Stimulated activated memory B cell treated with anti-CD40 and anti-IgM and Interleukin-4, amounts not matched to agents 10 μg/mL and 1 μg/mL and 100 μg/mL, for 72 hours (primary cell): ENCODE results near the gene SERINC2.
"Not testable (repeated sequence)": the region's sequence is repeated elsewhere in the genome, so short reads cannot be mapped to it uniquely, and the experiment has no call there.

Experiments
- ATAC-seq: fragments of 150-1000 bp; cut with Tn5 transposase; 2 replicates; pipeline ENCODE4 v1.10.0; 2021
- H3K27ac Mint-ChIP-seq: one replicate; pipeline ENCODE4 v1.8.0; 2022; ENCODE audit warnings: mild to moderate bottlenecking, mixed read lengths
- H3K27me3 Mint-ChIP-seq: one replicate; pipeline ENCODE4 v1.8.0; 2022; ENCODE audit warnings: mixed read lengths
- H3K36me3 Mint-ChIP-seq: one replicate; pipeline ENCODE4 v1.8.0; 2022; ENCODE audit warnings: mixed read lengths
- H3K4me1 Mint-ChIP-seq: one replicate; pipeline ENCODE4 v1.8.0; 2022; ENCODE audit warnings: mixed read lengths
- H3K4me3 Mint-ChIP-seq: one replicate; pipeline ENCODE4 v1.8.0; 2022; ENCODE audit warnings: mild to moderate bottlenecking, moderate library complexity, mixed read lengths
- H3K9me3 Mint-ChIP-seq: one replicate; pipeline ENCODE4 v1.8.0; 2022; ENCODE audit warnings: mixed read lengths

Gene SERINC2

DNA sequence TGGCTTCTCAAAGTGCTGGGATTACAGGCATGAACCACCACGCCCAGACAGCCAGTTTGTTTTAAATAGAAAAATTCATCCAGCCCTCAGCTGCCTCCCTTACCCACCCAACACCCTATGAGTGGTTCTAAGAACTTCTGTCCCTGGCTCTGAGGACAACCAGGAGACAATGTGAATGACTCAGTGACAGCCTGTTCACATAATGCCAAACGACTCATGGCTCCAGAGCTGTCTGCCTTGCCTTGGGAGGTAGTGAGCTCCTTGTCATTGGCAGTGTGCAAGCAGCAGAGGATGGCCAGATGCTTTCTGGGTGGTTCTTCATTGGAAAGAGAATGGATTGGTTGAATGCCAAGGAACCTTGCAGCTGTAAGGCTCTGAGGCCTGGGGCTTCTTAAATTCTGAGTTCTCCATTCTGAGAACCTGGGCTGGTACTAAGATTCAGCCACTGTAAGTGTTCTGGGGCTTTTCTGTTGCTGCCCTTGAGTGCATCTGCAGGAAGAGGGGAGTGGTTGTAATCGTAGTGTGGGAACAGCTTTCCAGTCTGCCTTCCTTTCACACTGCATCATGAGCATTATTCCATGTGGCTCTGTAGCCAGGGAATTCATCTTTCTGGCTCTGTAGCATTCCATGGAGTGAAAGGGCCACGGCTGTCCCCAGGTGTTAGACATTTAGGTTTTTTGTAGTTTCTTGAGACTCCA lies 5.8 kb downstream of the SERINC2 start:
- ATAC-seq: no peak
- H3K27me3 Mint-ChIP-seq: peaks cover 42% of the 10 kb centered on the region

DNA sequence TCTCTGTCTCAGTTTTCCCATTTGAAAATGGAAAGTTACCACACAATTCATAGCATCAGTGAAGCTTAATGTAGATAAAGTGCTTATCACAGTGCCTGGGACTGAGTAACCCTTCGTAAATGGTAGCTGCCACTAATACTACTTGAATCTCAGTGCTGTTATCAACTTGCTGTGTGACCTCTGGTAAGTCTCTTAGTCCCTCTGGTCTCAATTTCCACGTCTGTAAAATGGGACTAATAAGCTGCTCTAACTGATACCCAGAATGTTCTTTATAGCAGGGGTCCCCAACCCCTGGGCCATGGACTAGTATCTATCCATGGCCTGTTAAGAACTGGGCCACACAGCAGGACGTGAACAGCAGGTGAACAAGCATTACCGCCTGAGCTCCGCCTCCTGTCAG lies 7.7 kb downstream of the SERINC2 start:
- Mint-ChIP-seq H3K27me3 (peaks cover 23% of the 10 kb centered on the region), H3K4me1 (peaks cover 25% of the 10 kb centered on the region), H3K27ac (no peak overlapping the region), H3K9me3 (no peaks in the 10 kb centered on the region), H3K4me3 (no peak overlapping the region), H3K36me3 (no peaks in the 10 kb centered on the region)
- ATAC-seq: no peak

More for the DNA sequence above, 5.8 kb downstream of the SERINC2 start:
- Mint-ChIP-seq H3K4me3 (no peak overlapping the region), H3K4me1 (peaks cover 20% of the 10 kb centered on the region), H3K36me3 (no peaks in the 10 kb centered on the region), H3K9me3 (no peaks in the 10 kb centered on the region), H3K27ac (no peak overlapping the region)

DNA sequence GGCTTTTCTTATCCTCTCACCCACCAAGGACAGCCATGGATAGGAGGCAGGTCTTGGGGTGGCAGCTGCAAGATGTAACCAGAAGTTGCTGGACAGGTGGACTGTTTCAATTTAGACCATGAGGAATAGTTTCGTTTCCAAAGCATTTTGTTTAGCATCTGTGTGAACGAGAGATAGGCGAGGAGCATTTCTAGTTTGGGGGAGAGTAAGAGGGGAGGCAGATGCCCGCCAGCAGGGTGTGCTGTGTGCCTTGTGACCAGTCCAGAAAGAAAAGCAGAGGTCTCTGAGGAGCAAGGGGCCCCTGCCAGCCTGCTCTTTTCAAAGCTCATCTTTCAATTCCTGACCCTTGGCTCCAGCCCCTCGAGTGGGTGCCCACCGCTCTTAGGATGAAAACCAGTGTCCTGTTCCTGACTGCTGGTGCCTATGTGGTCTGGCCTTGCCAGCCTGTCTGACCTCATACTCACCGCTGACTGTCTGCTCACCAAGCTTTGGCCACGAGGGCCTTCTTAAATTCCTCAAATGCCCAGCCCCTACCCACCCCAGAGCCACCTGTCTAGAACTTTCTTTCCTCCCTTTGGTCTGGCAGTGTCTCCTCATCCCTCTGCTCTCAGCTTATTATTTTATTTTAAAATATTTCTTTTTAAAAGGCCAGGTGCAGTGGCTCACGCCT lies 8.5 kb downstream of the SERINC2 start:
- Mint-ChIP-seq H3K9me3 (no peaks in the 10 kb centered on the region), H3K27me3 (peaks cover 15% of the 10 kb centered on the region), H3K27ac (no peak overlapping the region), H3K4me3 (no peak overlapping the region), H3K4me1 (peaks cover 28% of the 10 kb centered on the region), H3K36me3 (no peaks in the 10 kb centered on the region)
- ATAC-seq: no peak

DNA sequence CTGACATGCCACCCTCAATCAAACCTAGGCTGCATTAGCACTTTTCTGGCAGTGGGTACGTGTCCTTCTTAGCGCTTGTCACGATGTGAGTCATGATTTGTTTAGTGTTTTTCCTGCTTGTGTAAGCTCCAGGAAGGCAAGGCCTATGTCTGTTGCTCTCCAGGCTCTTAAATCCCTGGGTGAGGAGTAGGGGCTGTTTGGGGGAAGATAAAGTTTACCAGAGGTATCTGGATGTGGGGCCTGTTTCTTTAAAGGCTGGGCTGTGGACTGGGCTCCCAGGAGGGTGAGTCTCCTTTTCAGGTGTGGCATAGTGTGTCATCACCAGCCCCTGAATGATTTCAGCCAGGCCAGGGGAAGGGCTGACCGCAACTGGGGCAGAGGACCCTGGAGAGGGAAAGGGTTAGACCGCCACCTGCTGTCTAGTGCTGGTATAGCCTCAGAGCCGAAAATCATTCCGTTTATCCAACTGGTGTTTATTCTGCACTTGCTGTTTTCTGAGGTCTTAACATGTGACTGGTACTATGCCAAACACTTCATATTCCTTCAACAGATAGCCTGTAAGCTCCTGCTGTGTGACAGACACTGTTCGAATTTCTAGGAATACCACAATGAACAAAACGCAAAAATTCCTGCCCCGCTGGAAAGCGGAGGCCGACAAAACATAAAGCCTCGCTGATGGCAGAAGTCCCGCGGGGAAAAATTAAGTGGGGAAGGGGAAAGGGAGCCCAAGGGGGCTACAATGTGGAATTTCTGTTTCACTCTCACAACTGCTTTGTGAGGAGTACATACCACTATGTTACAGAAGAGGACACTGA lies 9.7 kb downstream of the SERINC2 start:
- peak; percentile 59 for ATAC-seq
- Mint-ChIP-seq H3K27me3 (peaks cover 3% of the 10 kb centered on the region), H3K27ac (peak overlapping the region; percentile 60), H3K4me1 (peaks cover 28% of the 10 kb centered on the region), H3K36me3 (no peaks in the 10 kb centered on the region), H3K4me3 (peak overlapping the region; percentile 57), H3K9me3 (no peaks in the 10 kb centered on the region)

DNA sequence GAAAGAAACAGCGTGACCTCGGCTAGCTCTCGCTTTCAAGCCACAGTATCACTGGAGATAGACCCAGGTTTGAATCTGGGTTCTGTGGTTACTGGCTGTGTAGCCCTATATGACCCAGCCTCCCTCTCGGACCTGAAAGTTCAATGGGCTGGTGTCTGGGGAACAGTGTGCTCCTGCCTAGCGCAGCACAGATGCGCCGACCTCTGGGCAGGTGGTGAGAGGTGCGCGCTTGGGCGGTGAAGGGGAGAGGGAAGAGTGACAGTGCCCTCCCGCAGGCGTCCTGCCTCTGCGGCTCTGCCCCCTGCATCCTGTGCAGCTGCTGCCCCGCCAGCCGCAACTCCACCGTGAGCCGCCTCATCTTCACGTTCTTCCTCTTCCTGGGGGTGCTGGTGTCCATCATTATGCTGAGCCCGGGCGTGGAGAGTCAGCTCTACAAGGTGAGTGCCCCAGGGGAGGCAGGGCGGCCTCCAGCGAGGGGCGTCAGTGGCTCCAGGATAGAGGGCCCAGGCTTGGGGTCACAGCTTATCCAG lies 10.5 kb downstream of the SERINC2 start:
- H3K36me3 Mint-ChIP-seq: no peaks in the 10 kb centered on the region
- ATAC-seq: peak; percentile 95
- H3K27ac Mint-ChIP-seq: peak overlapping the region; percentile 60
- no peaks in the 10 kb centered on the region for H3K9me3 Mint-ChIP-seq
- peak overlapping the region; percentile 1 for H3K4me3 Mint-ChIP-seq
- H3K4me1 Mint-ChIP-seq: peaks cover 33% of the 10 kb centered on the region
- no peaks in the 10 kb centered on the region for H3K27me3 Mint-ChIP-seq

DNA sequence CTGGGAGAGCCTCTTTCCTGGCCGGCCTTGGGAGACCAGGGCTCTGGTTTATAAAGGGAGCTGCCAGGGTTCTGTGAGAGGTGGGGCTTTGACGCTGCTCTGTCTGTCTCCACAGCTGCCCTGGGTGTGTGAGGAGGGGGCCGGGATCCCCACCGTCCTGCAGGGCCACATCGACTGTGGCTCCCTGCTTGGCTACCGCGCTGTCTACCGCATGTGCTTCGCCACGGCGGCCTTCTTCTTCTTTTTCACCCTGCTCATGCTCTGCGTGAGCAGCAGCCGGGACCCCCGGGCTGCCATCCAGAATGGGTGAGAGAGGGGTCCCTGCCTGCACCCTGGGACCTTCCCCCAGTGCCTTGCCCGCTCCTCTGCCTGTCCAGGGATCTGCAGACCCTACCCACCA lies 11.6 kb downstream of the SERINC2 start:
- H3K4me3 Mint-ChIP-seq: no peak overlapping the region
- peaks cover 34% of the 10 kb centered on the region for H3K4me1 Mint-ChIP-seq
- H3K36me3 Mint-ChIP-seq: no peaks in the 10 kb centered on the region
- H3K27ac Mint-ChIP-seq: peak overlapping the region; percentile 60
- H3K9me3 Mint-ChIP-seq: no peaks in the 10 kb centered on the region
- no peaks in the 10 kb centered on the region for H3K27me3 Mint-ChIP-seq
- no peak for ATAC-seq

DNA sequence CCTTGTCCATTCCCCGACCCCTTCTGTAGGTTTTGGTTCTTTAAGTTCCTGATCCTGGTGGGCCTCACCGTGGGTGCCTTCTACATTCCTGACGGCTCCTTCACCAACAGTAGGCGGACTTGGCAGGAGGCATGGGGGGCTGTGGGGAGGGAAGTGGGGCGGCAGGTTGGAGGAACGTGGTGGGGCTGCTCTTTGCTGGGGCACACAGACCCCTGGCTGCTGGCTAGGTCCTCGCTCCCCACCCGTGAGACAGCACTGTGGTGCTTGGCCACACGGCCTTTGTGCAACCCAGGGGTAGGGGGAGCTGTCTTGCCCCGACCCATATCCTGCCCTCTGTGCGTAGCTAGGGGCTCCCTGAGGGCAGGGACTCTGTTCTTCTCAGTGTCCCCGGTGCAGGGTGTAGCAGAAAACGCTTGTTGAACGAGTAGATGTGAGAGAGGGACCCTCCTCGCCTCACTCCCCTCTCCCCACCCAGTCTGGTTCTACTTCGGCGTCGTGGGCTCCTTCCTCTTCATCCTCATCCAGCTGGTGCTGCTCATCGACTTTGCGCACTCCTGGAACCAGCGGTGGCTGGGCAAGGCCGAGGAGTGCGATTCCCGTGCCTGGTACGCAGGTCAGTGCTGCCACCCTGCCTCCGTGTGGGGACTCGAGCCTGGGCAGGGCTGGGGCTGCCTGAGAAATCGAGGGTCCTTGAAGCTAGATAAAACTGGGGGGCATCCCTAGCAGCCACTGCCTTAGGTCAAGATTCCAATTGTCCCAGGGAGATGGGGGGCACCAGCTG lies 12.5 kb downstream of the SERINC2 start:
- Mint-ChIP-seq H3K4me3 (no peak overlapping the region), H3K9me3 (no peaks in the 10 kb centered on the region), H3K27ac (peak overlapping the region; percentile 39), H3K36me3 (no peaks in the 10 kb centered on the region), H3K4me1 (peaks cover 34% of the 10 kb centered on the region), H3K27me3 (no peaks in the 10 kb centered on the region)
- ATAC-seq: no peak

DNA sequence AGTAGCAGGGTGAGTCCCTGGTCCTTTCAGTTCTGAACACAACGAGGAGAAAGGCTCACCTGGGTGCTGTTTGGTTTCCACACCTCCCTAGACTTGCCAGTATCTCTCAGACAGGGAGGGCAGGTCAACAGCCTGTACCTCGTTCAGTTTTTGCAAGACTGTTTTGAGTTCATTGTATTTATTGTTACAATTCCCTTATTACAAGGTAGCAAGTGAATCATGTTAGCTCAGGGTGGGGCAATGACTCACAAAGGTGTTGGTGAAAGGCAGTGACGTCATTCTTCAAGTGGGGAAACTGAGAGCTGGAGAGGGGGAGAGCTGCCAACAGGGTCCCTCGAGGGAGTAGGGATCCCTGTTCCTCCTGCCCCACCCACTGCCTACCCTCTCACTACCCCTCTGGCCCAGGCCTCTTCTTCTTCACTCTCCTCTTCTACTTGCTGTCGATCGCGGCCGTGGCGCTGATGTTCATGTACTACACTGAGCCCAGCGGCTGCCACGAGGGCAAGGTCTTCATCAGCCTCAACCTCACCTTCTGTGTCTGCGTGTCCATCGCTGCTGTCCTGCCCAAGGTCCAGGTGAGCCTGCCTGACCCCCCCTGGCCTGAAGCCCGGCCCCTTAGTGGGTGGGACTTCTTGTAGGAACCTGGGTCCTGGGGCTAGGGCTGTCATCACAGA lies 13.4 kb downstream of the SERINC2 start:
- no peaks in the 10 kb centered on the region for H3K9me3 Mint-ChIP-seq
- no peaks in the 10 kb centered on the region for H3K27me3 Mint-ChIP-seq
- no peak overlapping the region for H3K27ac Mint-ChIP-seq
- ATAC-seq: no peak
- no peak overlapping the region for H3K4me3 Mint-ChIP-seq
- H3K36me3 Mint-ChIP-seq: no peaks in the 10 kb centered on the region
- peaks cover 34% of the 10 kb centered on the region for H3K4me1 Mint-ChIP-seq

DNA sequence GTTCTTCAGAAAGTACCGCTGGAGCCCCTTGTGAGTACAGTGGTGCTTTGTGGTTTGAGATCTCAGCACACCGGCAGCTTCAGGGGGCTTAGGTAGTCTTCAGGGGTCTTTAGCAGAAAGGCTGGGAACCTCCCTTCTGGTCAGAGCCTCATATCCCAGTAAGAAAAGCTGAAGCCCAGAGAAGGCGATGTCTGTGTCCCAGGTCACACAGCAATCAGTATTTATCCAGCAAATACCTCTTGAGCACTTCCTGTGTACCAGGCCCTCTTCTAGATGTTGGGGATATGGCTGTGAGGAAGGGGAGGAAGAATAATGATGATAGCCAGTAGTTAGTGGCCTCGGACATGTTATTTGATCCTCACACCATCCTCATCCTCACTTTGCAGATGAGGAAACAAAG lies 14.3 kb downstream of the SERINC2 start:
- Mint-ChIP-seq H3K4me1 (peaks cover 32% of the 10 kb centered on the region), H3K4me3 (no peak overlapping the region), H3K27me3 (no peaks in the 10 kb centered on the region), H3K9me3 (no peaks in the 10 kb centered on the region), H3K36me3 (no peaks in the 10 kb centered on the region), H3K27ac (no peak overlapping the region)
- ATAC-seq: no peak

DNA sequence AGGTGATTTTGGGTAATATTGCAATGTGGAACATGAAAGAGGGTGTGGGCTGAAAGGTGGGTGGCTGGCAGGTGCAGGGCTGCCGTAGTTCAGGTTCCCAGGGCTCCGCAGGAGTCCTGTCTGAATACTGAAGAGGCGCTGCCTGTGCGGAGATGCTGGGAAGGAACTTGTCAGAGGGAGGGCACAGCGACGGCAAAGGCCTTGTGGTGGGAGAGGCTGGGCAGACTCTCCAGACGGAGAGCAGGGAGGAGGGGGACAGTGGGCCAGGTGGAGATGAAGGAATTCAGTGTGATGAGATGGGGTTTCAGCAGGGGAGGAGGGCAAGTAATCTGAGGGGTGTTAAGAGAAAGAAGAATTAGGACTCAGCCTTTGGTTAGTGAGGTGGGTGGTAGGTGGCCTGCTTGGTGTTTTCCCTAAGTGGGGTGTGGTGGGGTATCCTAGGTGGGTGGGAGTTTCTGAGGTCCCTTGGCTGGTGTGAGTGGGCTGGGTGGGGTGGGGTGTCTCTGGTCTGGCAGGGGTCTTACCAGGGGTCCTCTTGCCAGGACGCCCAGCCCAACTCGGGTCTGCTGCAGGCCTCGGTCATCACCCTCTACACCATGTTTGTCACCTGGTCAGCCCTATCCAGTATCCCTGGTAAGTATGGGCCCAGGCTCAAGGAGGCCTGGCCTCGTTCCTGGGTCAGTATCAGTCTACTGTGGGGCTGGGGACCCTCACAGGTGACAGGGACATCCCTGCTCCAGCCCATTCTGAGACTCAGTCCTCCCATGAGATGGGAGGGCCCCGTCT lies 15.6 kb downstream of the SERINC2 start:
- no peaks in the 10 kb centered on the region for H3K27me3 Mint-ChIP-seq
- H3K4me3 Mint-ChIP-seq: no peak overlapping the region
- H3K27ac Mint-ChIP-seq: no peak overlapping the region
- no peaks in the 10 kb centered on the region for H3K36me3 Mint-ChIP-seq
- peaks cover 23% of the 10 kb centered on the region for H3K4me1 Mint-ChIP-seq
- peak; percentile 37 for ATAC-seq
- no peaks in the 10 kb centered on the region for H3K9me3 Mint-ChIP-seq

DNA sequence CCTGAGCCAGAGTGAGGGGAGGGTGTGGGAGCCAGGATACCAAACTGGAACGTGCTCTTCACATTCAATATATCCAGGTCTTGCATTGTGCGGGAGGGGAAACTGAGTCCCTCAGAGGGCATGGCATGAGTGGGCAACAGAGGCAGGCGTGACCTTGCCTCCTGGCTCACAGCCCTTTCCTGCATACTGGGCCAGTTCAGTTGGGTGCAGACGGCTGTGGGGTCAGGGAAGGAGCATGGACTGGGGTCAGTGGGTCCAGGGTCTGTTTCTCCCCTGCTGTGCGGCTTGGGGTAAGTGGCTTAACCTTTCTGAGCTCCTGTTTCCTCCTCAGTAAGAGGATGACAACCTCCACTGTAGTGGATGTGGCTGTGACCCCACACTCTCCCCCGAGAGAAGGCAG lies 16.6 kb downstream of the SERINC2 start:
- H3K36me3 Mint-ChIP-seq: no peaks in the 10 kb centered on the region
- no peak overlapping the region for H3K4me3 Mint-ChIP-seq
- H3K27me3 Mint-ChIP-seq: no peaks in the 10 kb centered on the region
- H3K4me1 Mint-ChIP-seq: peaks cover 25% of the 10 kb centered on the region
- no peaks in the 10 kb centered on the region for H3K9me3 Mint-ChIP-seq
- no peak for ATAC-seq
- no peak overlapping the region for H3K27ac Mint-ChIP-seq

DNA sequence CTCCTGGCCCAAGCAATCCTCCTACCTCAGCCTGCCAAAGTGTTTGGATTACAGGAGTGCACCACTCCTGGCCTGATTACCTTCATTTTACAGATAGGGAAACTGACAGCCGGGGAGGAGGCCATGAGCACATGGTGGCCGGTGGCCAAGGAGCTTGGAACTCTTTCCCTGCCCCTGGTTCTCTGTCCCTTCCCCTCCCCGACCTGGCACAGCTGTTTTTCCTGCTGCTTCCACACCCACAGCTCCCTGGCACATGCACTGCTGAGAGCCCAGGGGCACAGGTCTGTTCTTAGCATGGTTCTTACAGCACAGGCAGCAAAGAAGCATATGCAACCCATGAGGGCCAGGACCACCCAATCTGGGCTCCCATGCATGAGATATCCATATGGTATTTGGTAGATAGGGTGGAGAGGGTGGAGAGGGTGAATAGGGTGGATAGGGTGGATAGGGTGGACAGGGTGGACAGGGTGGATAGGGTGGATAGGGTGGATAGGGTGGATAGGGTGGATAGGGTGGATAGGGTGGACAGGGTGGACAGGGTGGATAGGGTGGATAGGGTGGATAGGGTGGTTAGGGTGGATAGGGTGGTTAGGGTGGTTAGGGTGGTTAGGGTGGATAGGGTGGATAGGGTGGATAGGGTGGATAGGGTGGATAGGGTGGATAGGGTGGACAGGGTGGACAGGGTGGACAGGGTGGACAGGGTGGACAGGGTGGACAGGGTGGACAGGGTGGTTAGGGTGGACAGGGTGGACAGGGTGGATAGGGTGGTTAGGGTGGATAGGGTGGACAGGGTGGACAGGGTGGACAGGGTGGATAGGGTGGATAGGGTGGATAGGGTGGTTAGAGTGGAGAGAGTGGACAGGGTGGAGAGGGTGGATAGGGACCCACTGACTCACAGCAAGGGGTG lies 18.6 kb downstream of the SERINC2 start:
- not testable (repeated sequence) for H3K36me3 Mint-ChIP-seq, H3K4me3 Mint-ChIP-seq, H3K27me3 Mint-ChIP-seq, H3K9me3 Mint-ChIP-seq, ATAC-seq, H3K27ac Mint-ChIP-seq
- H3K4me1 Mint-ChIP-seq: peaks cover 22% of the 10 kb centered on the region
